MM.1S (cell line): ENCODE results near the gene TRIM28.

Source experiments
- DNase-seq: peaks from one replicate; pipeline ENCODE4 v3.0.0-alpha.2; 2015
- H2AFZ ChIP-seq: fragments of 300-600 bp; sonication (generic); 2 replicates; pipeline ENCODE4 v1.6.0; 2016; ENCODE audit warnings: antibody characterized with exemption, low read length
- H3F3A ChIP-seq: fragments of 300-600 bp; sonication (generic); 2 replicates; pipeline ENCODE4 v1.6.1; 2016; ENCODE audit warnings: mild to moderate bottlenecking, antibody characterized with exemption, low read length, moderate library complexity, mixed read lengths; ENCODE audit not compliant: insufficient read depth
- H3K27ac ChIP-seq: fragments of 300-600 bp; sonication (generic); 2 replicates; pipeline ENCODE4 v1.5.1; 2016; ENCODE audit warnings: mild to moderate bottlenecking, low read length
- H3K27me3 ChIP-seq: fragments of 300-600 bp; sonication (generic); replicated peaks from 2 replicates; pipeline ENCODE4 v1.6.0; 2016; ENCODE audit warnings: low read length; ENCODE audit not compliant: insufficient read depth
- H3K36me3 ChIP-seq: fragments of 300-600 bp; sonication (generic); replicated peaks from 2 replicates; pipeline ENCODE4 v1.6.1; 2016; ENCODE audit warnings: mild to moderate bottlenecking, low read length, mixed read lengths; ENCODE audit not compliant: insufficient read depth
- H3K4me1 ChIP-seq: fragments of 300-600 bp; sonication (generic); 2 replicates; pipeline ENCODE4 v1.6.1; 2016; ENCODE audit warnings: low read length, mixed read lengths
- H3K4me2 ChIP-seq: fragments of 300-600 bp; sonication (generic); 2 replicates; pipeline ENCODE4 v1.6.0; 2016; ENCODE audit warnings: low read depth, low read length
- H3K4me3 ChIP-seq: fragments of 300-600 bp; sonication (generic); 2 replicates; pipeline ENCODE4 v1.5.1; 2016; ENCODE audit warnings: low read length, mixed read lengths
- H3K79me2 ChIP-seq: fragments of 300-600 bp; sonication (generic); 2 replicates; pipeline ENCODE4 v1.6.1; 2016; ENCODE audit warnings: mixed run types, low read length, mixed read lengths
- H3K9ac ChIP-seq: fragments of 300-600 bp; sonication (generic); 2 replicates; pipeline ENCODE4 v1.6.1; 2016; ENCODE audit warnings: low read length, mixed read lengths
- H3K9me2 ChIP-seq: fragments of 300-600 bp; sonication (generic); replicated peaks from 2 replicates; pipeline ENCODE4 v1.6.1; 2016; ENCODE audit warnings: mild to moderate bottlenecking, low read length, mixed read lengths; ENCODE audit not compliant: insufficient read depth
- H3K9me3 ChIP-seq: fragments of 300-600 bp; sonication (generic); replicated peaks from 2 replicates; pipeline ENCODE4 v1.6.1; 2016; ENCODE audit warnings: mild to moderate bottlenecking, low read length, mixed read lengths; ENCODE audit not compliant: insufficient read depth
- H4K20me1 ChIP-seq: fragments of 300-600 bp; sonication (generic); 2 replicates; pipeline ENCODE4 v1.6.1; 2016; ENCODE audit warnings: mild to moderate bottlenecking, low read length, moderate library complexity, mixed read lengths; ENCODE audit not compliant: insufficient read depth
- EZH2 ChIP-seq: fragments of 300-600 bp; sonication (generic); optimal IDR thresholded peaks from 2 replicates; pipeline ENCODE3; 2017; ENCODE audit warnings: low read depth, mild to moderate bottlenecking, antibody characterized with exemption, low read length, mixed read lengths
- EZH2phosphoT487 ChIP-seq: fragments of 300-600 bp; sonication (generic); IDR thresholded peaks from 2 replicates; pipeline ENCODE4 v1.6.1; 2018; ENCODE audit warnings: antibody characterized with exemption, low read length
- TF ChIP-seq, protein P1 (sequence below): fragments of 300-600 bp; sonication (generic); IDR thresholded peaks from 2 replicates; pipeline ENCODE4 v1.5.1; 2016; ENCODE audit warnings: antibody characterized with exemption, low read length, mixed read lengths

The TRIM28 gene

DNA sequence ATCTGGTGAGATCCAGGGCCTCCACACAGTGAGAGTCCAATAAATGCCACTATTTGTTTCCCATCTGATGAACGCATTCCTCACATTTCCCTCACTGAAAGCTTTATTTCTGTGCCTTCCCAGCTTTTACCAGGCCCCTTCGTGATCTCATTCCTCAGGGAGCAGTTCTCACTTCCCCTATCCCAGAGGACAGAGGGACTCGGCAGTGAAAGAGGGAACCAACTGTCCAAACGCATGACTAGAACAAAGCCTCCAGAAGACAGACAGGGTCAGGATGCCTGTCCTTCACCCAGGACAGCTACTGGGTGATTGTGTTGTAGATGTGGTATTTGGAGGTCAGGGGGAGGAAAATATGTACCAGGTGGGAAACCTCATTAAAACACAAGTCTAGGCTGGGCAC is 22.2 kb upstream of the TRIM28 start:
- no peaks in the 10 kb centered on the region for H3K9me2 ChIP-seq
- DNase-seq, result no peak
- TF ChIP-seq EZH2, result no peak
- H3K27me3 ChIP-seq, result peaks cover 4% of the 10 kb centered on the region; the same call in 1 of the 2 replicates
- H3K79me2 ChIP-seq, result peaks cover 13% of the 10 kb centered on the region
- no peak overlapping the region for H3K27ac ChIP-seq
- H3K36me3 ChIP-seq, result no peaks in the 10 kb centered on the region
- H3K4me1 ChIP-seq, result peaks cover 5% of the 10 kb centered on the region; the same call in 1 of the 2 replicates
- peaks cover 11% of the 10 kb centered on the region; the same call in 1 of the 2 replicates for H3F3A ChIP-seq
- H3K4me2 ChIP-seq, result no peak overlapping the region
- no peak overlapping the region for H3K4me3 ChIP-seq
- no peaks in the 10 kb centered on the region for H3K9me3 ChIP-seq
- H3K9ac ChIP-seq, result no peak overlapping the region
- no peak overlapping the region for H2AFZ ChIP-seq
- no peaks in the 10 kb centered on the region for H4K20me1 ChIP-seq

DNA sequence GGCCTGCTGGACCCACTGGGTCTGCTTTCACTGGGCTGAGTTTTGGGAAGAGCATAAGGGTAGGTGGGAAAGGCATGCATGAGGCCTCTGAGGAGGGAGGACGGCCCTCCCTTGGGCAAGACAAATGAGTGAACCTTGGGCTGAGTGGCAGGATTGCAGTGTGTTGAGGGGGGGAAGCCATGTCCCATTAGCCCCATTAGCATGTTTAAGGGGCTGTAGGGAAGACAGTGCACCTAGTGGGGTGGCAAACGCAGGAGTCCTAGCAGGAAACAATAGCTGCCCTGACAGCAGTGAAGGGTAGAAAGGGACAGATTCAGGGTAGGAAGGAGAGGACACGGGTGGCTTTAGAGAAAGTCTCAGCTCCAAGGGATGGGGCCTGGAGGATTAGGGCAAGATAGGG is 21.2 kb upstream of the TRIM28 start:
- Histone ChIP-seq H3K27me3 (peaks cover 15% of the 10 kb centered on the region; the same call in 1 of the 2 replicates), H3K27ac (no peak overlapping the region), H2AFZ (no peak overlapping the region), H3K4me3 (no peak overlapping the region), H3K9me3 (no peaks in the 10 kb centered on the region), H3F3A (peaks cover 11% of the 10 kb centered on the region; the same call in 1 of the 2 replicates), H3K9ac (no peak overlapping the region), H3K9me2 (no peaks in the 10 kb centered on the region), H4K20me1 (no peaks in the 10 kb centered on the region), H3K4me2 (no peak overlapping the region), H3K79me2 (peaks cover 13% of the 10 kb centered on the region), H3K4me1 (peaks cover 5% of the 10 kb centered on the region; the same call in 1 of the 2 replicates), H3K36me3 (no peaks in the 10 kb centered on the region)
- TF ChIP-seq EZH2phosphoT487, result no peak
- no peak for TF ChIP-seq EZH2
- TF ChIP-seq, protein P1, sequence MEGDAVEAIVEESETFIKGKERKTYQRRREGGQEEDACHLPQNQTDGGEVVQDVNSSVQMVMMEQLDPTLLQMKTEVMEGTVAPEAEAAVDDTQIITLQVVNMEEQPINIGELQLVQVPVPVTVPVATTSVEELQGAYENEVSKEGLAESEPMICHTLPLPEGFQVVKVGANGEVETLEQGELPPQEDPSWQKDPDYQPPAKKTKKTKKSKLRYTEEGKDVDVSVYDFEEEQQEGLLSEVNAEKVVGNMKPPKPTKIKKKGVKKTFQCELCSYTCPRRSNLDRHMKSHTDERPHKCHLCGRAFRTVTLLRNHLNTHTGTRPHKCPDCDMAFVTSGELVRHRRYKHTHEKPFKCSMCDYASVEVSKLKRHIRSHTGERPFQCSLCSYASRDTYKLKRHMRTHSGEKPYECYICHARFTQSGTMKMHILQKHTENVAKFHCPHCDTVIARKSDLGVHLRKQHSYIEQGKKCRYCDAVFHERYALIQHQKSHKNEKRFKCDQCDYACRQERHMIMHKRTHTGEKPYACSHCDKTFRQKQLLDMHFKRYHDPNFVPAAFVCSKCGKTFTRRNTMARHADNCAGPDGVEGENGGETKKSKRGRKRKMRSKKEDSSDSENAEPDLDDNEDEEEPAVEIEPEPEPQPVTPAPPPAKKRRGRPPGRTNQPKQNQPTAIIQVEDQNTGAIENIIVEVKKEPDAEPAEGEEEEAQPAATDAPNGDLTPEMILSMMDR, result no peak
- DNase-seq, result no peak

DNA sequence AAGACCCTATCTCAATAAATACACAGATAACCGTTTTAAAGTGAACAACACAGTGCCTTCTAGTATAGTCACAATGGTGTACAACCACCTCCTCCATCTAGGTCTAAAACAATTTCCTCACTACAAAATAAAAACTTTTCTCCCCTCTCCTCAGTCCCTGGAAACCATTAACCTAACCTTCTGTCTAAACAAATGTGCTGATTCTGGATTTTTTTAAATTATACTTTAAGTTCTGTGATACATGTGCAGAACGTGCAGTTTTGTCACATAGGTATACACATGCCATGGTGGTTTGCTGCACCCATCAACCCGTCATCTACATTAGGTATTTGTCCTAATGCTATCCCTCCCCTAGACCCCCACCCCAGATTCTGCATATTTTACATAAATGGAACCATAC is 14.5 kb upstream of the TRIM28 start:
- Histone ChIP-seq H3K27me3 (peaks cover 59% of the 10 kb centered on the region), H3K9me2 (no peaks in the 10 kb centered on the region), H3K27ac (no peak overlapping the region), H3K9me3 (no peaks in the 10 kb centered on the region), H3K9ac (no peak overlapping the region), H3K4me3 (no peak overlapping the region), H3K36me3 (no peaks in the 10 kb centered on the region), H3K79me2 (no peaks in the 10 kb centered on the region), H3K4me1 (no peaks in the 10 kb centered on the region), H2AFZ (no peak overlapping the region), H4K20me1 (no peaks in the 10 kb centered on the region), H3K4me2 (no peak overlapping the region), H3F3A (no peaks in the 10 kb centered on the region)
- TF ChIP-seq, protein P1, result no peak
- DNase-seq, result no peak

DNA sequence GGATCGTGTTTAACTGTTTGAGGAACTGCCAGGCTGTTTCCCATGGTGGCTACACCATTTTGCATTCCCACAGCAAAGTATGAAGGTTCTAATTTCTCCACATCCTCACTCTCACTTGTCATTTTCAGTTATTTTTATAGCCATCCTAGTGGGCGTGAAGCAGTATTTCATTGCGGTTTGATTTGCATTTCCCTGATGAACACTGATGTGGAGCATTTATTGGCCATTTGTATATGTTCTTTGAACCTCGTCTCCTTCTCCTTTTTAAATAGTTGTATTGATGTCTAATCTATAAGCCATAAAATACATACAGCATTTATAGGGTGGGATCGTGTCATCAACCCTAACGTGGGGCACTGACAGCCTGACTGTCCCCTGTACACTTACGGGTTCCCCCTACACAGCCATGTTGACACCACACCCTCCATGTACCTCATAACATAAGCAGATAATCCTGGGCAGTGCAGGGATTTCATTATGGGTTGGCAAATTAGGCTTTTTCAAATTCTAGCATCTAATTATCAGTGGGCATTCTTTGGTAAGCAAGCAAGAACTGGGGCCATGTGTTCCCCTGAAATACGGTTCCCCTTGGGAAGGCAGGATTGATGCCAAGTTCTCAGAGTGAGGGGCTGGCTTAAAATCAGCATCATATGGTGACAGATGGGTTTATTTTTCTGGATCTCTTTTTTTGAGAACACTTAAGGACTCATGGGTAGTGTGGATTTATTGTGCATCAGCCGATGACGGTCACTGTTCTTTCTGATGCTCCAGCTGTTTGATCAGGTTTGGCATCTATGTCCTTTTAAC is 12.6 kb upstream of the TRIM28 start:
- H3F3A ChIP-seq, result no peaks in the 10 kb centered on the region
- no peak for DNase-seq
- no peak overlapping the region for H3K27ac ChIP-seq
- no peaks in the 10 kb centered on the region for H3K79me2 ChIP-seq
- no peak overlapping the region for H3K4me3 ChIP-seq
- no peaks in the 10 kb centered on the region for H4K20me1 ChIP-seq
- no peaks in the 10 kb centered on the region for H3K4me1 ChIP-seq
- no peak overlapping the region for H2AFZ ChIP-seq
- no peaks in the 10 kb centered on the region for H3K9me2 ChIP-seq
- no peak overlapping the region for H3K4me2 ChIP-seq
- no peak for TF ChIP-seq EZH2phosphoT487
- TF ChIP-seq, protein P1, result no peak
- no peak for TF ChIP-seq EZH2
- peaks cover 59% of the 10 kb centered on the region for H3K27me3 ChIP-seq
- H3K9me3 ChIP-seq, result no peaks in the 10 kb centered on the region
- no peak overlapping the region for H3K9ac ChIP-seq
- H3K36me3 ChIP-seq, result no peaks in the 10 kb centered on the region
